Testis (tissue), 2 donors: ENCODE results near the gene LAMA1.

Source experiments
- POLR2A ChIP-seq: fragments of 450-650 bp; IDR thresholded peaks from one replicate; pipeline ENCODE4 v1.6.1; 2017; ENCODE audit warnings: antibody characterized with exemption, mild to moderate bottlenecking, moderate library complexity
- TF ChIP-seq, protein P1 (sequence below), 3 experiments: fragments of 450-650 bp in 2 of 3; fragments of 200-600 bp in 1 of 3; sonication (generic) in 1 of 3; IDR thresholded peaks; one replicate each; pipeline ENCODE4 v1.5.1; 2016 to 2019; ENCODE audit warnings: antibody characterized with exemption in 3 of 3, mild to moderate bottlenecking in 2 of 3, moderate library complexity in 1 of 3

DNA sequence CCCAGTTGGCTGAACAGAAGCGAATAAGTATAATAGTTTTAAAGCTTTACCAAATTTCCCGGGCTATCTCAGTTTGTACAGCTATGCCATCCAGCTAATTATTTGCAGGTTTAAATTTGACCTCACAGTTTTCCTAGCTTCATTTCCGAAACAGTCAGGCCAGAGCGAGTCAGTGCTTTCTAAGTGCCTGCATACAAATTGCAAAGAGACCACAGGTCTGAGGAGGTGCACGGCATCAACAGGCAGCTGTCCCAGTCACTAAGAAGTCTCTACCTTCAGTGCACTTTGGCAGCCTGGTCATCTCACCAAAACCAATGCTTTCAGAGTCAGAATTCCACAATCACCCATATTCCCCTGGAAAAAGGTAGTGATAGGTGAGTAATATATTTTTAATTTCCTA is 51.9 kb downstream of the LAMA1 start:
- TF ChIP-seq, protein P1, sequence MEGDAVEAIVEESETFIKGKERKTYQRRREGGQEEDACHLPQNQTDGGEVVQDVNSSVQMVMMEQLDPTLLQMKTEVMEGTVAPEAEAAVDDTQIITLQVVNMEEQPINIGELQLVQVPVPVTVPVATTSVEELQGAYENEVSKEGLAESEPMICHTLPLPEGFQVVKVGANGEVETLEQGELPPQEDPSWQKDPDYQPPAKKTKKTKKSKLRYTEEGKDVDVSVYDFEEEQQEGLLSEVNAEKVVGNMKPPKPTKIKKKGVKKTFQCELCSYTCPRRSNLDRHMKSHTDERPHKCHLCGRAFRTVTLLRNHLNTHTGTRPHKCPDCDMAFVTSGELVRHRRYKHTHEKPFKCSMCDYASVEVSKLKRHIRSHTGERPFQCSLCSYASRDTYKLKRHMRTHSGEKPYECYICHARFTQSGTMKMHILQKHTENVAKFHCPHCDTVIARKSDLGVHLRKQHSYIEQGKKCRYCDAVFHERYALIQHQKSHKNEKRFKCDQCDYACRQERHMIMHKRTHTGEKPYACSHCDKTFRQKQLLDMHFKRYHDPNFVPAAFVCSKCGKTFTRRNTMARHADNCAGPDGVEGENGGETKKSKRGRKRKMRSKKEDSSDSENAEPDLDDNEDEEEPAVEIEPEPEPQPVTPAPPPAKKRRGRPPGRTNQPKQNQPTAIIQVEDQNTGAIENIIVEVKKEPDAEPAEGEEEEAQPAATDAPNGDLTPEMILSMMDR (IDR thresholded peaks at IDR 0.05): no peak
- TF ChIP-seq POLR2A: no peak
